Endothelial cell (in vitro differentiated cells): ENCODE results near the gene KCNG3. TPM values are rescaled to one million over a fixed set of nuclear protein-coding genes. Genes with fewer than 3 reads are reported as not detected.

Experiments used
- DNase-seq: peaks from one replicate; pipeline ENCODE4 v3.0.0; 2021; ENCODE audit warnings: low spot score
- H3K27ac Mint-ChIP-seq: one replicate; pipeline ENCODE4 v1.8.0; 2021; ENCODE audit warnings: mixed read lengths, inconsistent platforms; ENCODE audit not compliant: unreplicated experiment
- H3K27me3 Mint-ChIP-seq: one replicate; pipeline ENCODE4 v1.8.0; 2021; ENCODE audit warnings: mild to moderate bottlenecking, moderate library complexity, mixed read lengths, inconsistent platforms; ENCODE audit not compliant: unreplicated experiment
- H3K36me3 Mint-ChIP-seq: one replicate; pipeline ENCODE4 v1.8.0; 2021; ENCODE audit warnings: mild to moderate bottlenecking, low read depth, mixed read lengths, inconsistent platforms; ENCODE audit not compliant: unreplicated experiment
- H3K4me1 Mint-ChIP-seq: one replicate; pipeline ENCODE4 v1.8.0; 2021; ENCODE audit warnings: mild to moderate bottlenecking, mixed read lengths, inconsistent platforms; ENCODE audit not compliant: unreplicated experiment
- H3K4me3 Mint-ChIP-seq: one replicate; pipeline ENCODE4 v1.8.0; 2021; ENCODE audit warnings: mild to moderate bottlenecking, mixed read lengths, inconsistent platforms; ENCODE audit not compliant: unreplicated experiment
- H3K9me3 Mint-ChIP-seq: one replicate; pipeline ENCODE4 v1.8.0; 2021; ENCODE audit warnings: mixed read lengths, inconsistent platforms; ENCODE audit not compliant: unreplicated experiment
- total RNA-seq: library from RNA; stranded (reverse); fragmentation: NEBNext Ultra II Directional; extraction: Animal tissue kit (Norgen Biotek cat#: 25700); gene quantifications from one replicate; pipeline ENCODE4 v1.2.1, GENCODE V29; 2021; ENCODE audit not compliant: unreplicated experiment
- TF ChIP-seq, protein P1 (sequence below): fragments of 200-600 bp; sonication (generic); IDR thresholded peaks from one replicate; pipeline ENCODE4 v1.5.0; 2021; ENCODE audit warnings: antibody characterized with exemption; ENCODE audit not compliant: unreplicated experiment

Gene KCNG3
- total RNA-seq, 1 donor from 2014 or later = 0.13 TPM

GRCh38 chr2:42430188-42430587 is 63.6 kb downstream of the KCNG3 start:
- Mint-ChIP-seq H3K27me3 (peaks cover 4% of the 10 kb centered on the region), H3K4me1 (no peaks in the 10 kb centered on the region), H3K9me3 (no peaks in the 10 kb centered on the region), H3K36me3 (no peaks in the 10 kb centered on the region), H3K27ac (no peak overlapping the region), H3K4me3 (no peak overlapping the region)
- DNase-seq = no peak
- TF ChIP-seq, protein P1, sequence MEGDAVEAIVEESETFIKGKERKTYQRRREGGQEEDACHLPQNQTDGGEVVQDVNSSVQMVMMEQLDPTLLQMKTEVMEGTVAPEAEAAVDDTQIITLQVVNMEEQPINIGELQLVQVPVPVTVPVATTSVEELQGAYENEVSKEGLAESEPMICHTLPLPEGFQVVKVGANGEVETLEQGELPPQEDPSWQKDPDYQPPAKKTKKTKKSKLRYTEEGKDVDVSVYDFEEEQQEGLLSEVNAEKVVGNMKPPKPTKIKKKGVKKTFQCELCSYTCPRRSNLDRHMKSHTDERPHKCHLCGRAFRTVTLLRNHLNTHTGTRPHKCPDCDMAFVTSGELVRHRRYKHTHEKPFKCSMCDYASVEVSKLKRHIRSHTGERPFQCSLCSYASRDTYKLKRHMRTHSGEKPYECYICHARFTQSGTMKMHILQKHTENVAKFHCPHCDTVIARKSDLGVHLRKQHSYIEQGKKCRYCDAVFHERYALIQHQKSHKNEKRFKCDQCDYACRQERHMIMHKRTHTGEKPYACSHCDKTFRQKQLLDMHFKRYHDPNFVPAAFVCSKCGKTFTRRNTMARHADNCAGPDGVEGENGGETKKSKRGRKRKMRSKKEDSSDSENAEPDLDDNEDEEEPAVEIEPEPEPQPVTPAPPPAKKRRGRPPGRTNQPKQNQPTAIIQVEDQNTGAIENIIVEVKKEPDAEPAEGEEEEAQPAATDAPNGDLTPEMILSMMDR = no peak

DNA sequence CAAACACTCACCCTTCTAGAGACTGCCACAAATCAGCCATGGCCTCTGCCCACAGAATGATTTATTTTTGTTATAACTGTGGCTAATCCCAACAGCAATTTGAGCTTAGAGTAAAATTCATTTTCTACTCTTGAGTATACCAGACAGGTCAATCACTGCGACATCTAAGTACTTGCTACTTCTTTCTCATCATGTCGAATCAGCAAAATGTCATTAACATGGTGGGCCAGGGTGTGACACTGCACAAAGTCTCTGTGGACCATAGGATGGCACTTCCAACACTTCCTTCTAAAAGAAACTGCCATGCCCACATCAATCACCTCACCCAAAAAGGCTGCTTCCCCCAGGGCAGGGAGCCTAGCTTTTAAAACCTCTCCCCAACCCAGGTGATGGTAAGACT is 64.4 kb downstream of the KCNG3 start:
- no peaks in the 10 kb centered on the region for H3K36me3 Mint-ChIP-seq
- no peak for DNase-seq
- TF ChIP-seq, protein P1 = no peak
- H3K9me3 Mint-ChIP-seq = no peaks in the 10 kb centered on the region
- no peak overlapping the region for H3K27ac Mint-ChIP-seq
- H3K27me3 Mint-ChIP-seq = peaks cover 4% of the 10 kb centered on the region
- no peak overlapping the region for H3K4me3 Mint-ChIP-seq
- no peaks in the 10 kb centered on the region for H3K4me1 Mint-ChIP-seq

GRCh38 chr2:42425697-42426096 is 68.1 kb downstream of the KCNG3 start:
- DNase-seq = no peak
- no peak overlapping the region for H3K4me3 Mint-ChIP-seq
- H3K27me3 Mint-ChIP-seq = peaks cover 4% of the 10 kb centered on the region
- H3K4me1 Mint-ChIP-seq = no peaks in the 10 kb centered on the region
- no peak overlapping the region for H3K27ac Mint-ChIP-seq
- H3K36me3 Mint-ChIP-seq = no peaks in the 10 kb centered on the region
- H3K9me3 Mint-ChIP-seq = no peaks in the 10 kb centered on the region
- TF ChIP-seq, protein P1 = no peak

- peaks cover 4% of the 10 kb centered on the region for H3K27me3 Mint-ChIP-seq
- H3K9me3 Mint-ChIP-seq = no peaks in the 10 kb centered on the region
- no peaks in the 10 kb centered on the region for H3K36me3 Mint-ChIP-seq
- DNase-seq = no peak
- H3K4me3 Mint-ChIP-seq = no peak overlapping the region
- H3K4me1 Mint-ChIP-seq = no peaks in the 10 kb centered on the region
- TF ChIP-seq, protein P1 = no peak
- no peak overlapping the region for H3K27ac Mint-ChIP-seq
Measured at GRCh38 chr2:42424033-42424432, 69.7 kb downstream of the KCNG3 start.

DNA sequence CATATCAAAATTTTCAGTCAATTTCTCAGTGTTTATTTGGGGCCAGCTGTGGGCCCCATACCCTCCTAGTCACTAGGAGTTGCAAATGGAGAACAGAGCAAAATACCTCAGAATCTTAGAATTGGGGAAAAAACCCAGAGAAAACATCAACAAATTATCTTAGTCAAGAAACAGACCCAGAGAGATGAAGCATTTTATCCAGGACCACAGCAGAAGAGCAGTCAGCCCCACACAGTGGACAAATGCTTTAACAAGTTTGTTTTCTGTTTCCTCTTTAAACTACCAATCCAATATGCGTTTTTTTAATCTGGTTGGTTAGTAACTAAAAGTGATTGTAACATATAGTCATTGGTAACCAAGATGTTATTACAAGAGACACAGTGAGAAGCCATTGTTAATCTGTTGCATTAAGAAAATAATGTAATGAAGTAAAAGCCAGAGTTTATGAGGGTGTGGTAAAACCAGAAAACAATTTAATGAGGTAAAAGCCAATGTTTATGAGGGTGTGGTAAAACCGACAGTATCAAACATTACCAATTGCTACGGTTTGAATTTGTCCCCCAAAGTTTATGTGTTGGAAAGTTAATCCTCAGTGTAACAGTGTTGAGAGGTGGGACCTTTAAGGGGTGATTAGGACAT is 72.1 kb downstream of the KCNG3 start:
- Mint-ChIP-seq H3K4me1 (no peaks in the 10 kb centered on the region), H3K36me3 (no peaks in the 10 kb centered on the region), H3K27me3 (no peaks in the 10 kb centered on the region), H3K27ac (no peak overlapping the region), H3K9me3 (no peaks in the 10 kb centered on the region), H3K4me3 (no peak overlapping the region)
- no peak for DNase-seq
- TF ChIP-seq, protein P1 = no peak
